Glutamatergic neuron (in vitro differentiated cells): ENCODE results near the gene KRTAP10-4. TPM values are rescaled to one million over a fixed set of nuclear protein-coding genes. Genes with fewer than 3 reads are reported as not detected.
"Not testable (repeated sequence)": the region's sequence is repeated elsewhere in the genome, so short reads cannot be mapped to it uniquely, and the experiment has no call there.

Experiments used
- DNase-seq: peaks from one replicate; pipeline ENCODE4 v3.0.0; 2022
- H3K27ac Mint-ChIP-seq: one replicate; pipeline ENCODE4 v1.8.0; 2020; ENCODE audit warnings: mild to moderate bottlenecking, mixed read lengths, inconsistent platforms; ENCODE audit not compliant: unreplicated experiment
- H3K27me3 Mint-ChIP-seq: one replicate; pipeline ENCODE4 v1.8.0; 2020; ENCODE audit warnings: mild to moderate bottlenecking, moderate library complexity, mixed read lengths, inconsistent platforms; ENCODE audit not compliant: unreplicated experiment
- H3K36me3 Mint-ChIP-seq: one replicate; pipeline ENCODE4 v1.8.0; 2020; ENCODE audit warnings: mild to moderate bottlenecking, mixed read lengths, inconsistent platforms; ENCODE audit not compliant: unreplicated experiment
- H3K4me1 Mint-ChIP-seq: one replicate; pipeline ENCODE4 v1.8.0; 2020; ENCODE audit warnings: mild to moderate bottlenecking, low read depth, mixed read lengths, inconsistent platforms; ENCODE audit not compliant: unreplicated experiment
- H3K4me3 Mint-ChIP-seq: one replicate; pipeline ENCODE4 v1.8.0; 2020; ENCODE audit warnings: mild to moderate bottlenecking, mixed read lengths, inconsistent platforms; ENCODE audit not compliant: unreplicated experiment
- H3K9me3 Mint-ChIP-seq: one replicate; pipeline ENCODE4 v1.8.0; 2020; ENCODE audit warnings: mild to moderate bottlenecking, moderate library complexity, mixed read lengths, inconsistent platforms; ENCODE audit not compliant: unreplicated experiment
- total RNA-seq: library from RNA; stranded (reverse); fragmentation: NEBNext Ultra II Directional; extraction: Animal tissue kit (Norgen Biotek cat#: 25700); gene quantifications from one replicate; pipeline ENCODE4 v1.2.1, GENCODE V29; 2021; ENCODE audit not compliant: unreplicated experiment
- TF ChIP-seq, protein P1 (sequence below): fragments of 200-600 bp; sonication (generic); IDR thresholded peaks from one replicate; pipeline ENCODE4 v1.5.0; 2021; ENCODE audit not compliant: partially characterized antibody, unreplicated experiment

KRTAP10-4 gene
- total RNA-seq, 1 donor from 2014 or later, result not detected

DNA sequence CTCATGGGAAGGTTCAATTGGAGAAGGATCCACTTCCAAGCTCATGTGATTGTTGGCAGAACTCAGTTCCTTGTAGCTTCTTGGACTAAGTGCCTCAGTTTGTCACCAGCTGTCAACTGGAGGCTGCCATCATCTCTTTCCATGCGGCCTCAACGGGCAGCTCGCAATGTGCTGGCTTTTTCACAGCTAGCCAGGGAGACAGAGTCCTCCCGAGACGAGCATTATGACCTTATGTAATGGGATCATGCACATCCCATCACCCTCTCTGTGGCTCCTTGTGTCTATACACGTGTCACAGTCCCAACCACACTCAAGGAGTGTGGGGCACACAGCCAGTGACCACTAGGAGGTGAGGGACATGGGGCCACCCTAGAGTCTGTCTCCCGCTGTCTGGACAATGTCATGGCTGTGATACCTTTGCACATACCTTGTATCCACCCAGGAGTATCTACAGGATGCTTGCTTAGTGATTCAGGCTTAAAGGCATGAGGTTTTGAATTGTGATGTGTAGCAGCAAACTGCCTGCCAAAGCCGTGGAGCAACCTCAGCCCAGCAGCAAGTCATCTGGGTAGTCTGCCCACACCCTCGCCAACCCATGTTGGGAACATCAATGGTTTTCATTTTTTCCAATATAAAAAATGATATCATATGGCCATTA lies 22.7 kb downstream of the KRTAP10-4 start:
- peaks cover 12% of the 10 kb centered on the region for H3K9me3 Mint-ChIP-seq
- H3K4me1 Mint-ChIP-seq, result peaks cover 10% of the 10 kb centered on the region
- H3K27me3 Mint-ChIP-seq, result peaks cover 3% of the 10 kb centered on the region
- no peak for DNase-seq
- H3K36me3 Mint-ChIP-seq, result peaks cover 6% of the 10 kb centered on the region
- TF ChIP-seq, protein P1, sequence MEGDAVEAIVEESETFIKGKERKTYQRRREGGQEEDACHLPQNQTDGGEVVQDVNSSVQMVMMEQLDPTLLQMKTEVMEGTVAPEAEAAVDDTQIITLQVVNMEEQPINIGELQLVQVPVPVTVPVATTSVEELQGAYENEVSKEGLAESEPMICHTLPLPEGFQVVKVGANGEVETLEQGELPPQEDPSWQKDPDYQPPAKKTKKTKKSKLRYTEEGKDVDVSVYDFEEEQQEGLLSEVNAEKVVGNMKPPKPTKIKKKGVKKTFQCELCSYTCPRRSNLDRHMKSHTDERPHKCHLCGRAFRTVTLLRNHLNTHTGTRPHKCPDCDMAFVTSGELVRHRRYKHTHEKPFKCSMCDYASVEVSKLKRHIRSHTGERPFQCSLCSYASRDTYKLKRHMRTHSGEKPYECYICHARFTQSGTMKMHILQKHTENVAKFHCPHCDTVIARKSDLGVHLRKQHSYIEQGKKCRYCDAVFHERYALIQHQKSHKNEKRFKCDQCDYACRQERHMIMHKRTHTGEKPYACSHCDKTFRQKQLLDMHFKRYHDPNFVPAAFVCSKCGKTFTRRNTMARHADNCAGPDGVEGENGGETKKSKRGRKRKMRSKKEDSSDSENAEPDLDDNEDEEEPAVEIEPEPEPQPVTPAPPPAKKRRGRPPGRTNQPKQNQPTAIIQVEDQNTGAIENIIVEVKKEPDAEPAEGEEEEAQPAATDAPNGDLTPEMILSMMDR, result no peak
- no peak overlapping the region for H3K27ac Mint-ChIP-seq
- no peak overlapping the region for H3K4me3 Mint-ChIP-seq

DNA sequence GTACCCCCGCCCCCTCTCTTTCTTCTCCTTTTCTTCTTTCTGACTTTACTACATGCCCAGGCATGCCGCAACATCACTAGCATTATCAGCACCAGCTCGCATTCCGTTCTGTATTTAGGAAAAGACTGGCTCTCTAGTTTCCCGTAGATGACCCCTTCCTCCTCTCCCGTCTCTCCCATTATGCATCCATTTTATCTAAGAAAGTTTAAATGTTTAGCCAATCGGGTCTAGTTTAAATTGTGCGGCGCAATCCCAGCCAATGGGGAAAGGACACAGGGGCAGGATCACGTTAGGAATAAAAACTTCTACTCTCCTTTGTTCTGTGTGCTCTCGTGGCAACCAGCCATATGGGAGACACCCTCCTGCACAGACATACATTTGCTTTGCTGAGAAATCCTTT lies 24.5 kb downstream of the KRTAP10-4 start:
- Mint-ChIP-seq H3K4me1 (peaks cover 10% of the 10 kb centered on the region), H3K27ac (peak overlapping the region; percentile 53), H3K36me3 (peaks cover 6% of the 10 kb centered on the region), H3K27me3 (peaks cover 4% of the 10 kb centered on the region), H3K9me3 (peaks cover 12% of the 10 kb centered on the region), H3K4me3 (no peak overlapping the region)
- no peak for DNase-seq
- TF ChIP-seq, protein P1, result no peak

DNA sequence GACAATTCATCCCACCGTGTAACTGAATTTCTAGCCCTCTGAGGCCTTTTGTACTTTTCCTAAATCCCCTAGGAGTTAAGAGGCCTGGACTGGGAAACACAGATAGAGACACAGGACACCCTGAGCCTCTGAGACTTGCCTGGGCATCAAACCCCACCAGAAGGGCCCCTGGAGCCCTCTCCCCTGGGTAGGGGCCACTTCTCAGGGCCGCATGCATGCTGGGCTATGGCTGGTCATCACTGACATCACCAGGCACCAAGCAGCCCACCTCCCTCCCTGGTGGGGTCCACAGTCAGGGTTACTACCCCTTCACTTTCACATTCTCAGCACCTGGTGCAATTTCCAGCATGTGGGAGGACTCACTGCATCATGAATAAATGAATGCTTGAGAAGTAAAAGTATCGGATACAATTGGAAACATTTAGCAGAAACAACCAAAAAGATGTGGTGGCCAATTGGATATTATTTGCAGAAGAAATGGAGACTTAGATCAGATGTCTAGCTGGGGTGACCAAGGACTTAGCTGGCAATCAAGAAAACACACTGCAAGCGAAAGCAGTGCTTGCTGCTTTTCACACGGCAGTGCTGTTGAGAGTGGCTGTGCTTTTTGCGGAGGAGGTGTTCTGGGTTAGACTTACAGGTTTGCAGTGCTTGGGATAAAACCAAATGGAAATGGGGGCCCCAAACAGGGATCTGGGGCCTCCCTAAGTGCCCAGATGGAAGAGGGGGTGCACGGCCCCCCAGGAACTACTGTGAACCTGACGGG lies 25.9 kb downstream of the KRTAP10-4 start:
- Mint-ChIP-seq H3K27me3 (peaks cover 2% of the 10 kb centered on the region), H3K27ac (peak overlapping the region; percentile 33), H3K9me3 (peaks cover 9% of the 10 kb centered on the region), H3K4me3 (no peak overlapping the region), H3K4me1 (peaks cover 3% of the 10 kb centered on the region), H3K36me3 (peaks cover 6% of the 10 kb centered on the region)
- DNase-seq, result no peak
- TF ChIP-seq, protein P1, result no peak

DNA sequence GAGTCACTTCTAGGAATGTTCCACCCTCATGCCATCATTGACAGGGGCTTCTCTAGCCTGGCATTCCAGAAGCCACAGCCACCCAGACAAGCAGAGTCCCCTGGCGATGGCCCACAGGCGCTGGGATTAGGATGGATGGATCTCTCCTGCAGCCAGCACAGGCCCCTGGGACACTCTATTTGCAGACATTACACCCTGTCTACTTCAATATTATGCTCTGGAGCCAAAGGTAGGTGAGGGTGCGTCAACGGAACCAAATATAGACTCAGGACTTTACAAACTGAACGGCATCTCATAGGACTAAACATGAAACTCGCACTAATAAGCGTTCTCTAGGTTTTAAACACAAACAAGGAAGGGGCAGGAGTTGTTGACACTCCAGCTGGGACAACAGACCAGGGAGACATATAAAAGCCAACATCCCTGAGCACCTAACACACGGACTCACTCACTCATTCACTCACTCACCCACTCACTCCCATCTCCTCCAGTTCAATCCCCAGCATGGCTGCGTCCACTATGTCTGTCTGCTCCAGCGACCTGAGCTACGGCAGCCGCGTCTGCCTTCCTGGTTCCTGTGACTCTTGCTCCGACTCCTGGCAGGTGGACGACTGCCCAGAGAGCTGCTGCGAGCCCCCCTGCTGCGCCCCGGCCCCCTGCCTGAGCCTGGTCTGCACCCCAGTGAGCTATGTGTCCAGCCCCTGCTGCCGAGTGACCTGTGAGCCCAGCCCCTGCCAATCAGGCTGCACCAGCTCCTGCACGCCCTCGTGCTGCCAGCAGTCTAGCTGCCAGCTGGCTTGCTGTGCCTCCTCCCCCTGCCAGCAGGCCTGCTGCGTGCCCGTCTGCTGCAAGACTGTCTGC lies 26.8 kb downstream of the KRTAP10-4 start, which contains the start of gene KRTAP10-7:
TSS of gene KRTAP10-7 (plus strand) at position 480 of the 861 bp plus-strand sequence. CDS start at position 505, 25 bp downstream.
- not testable (repeated sequence) for DNase-seq, H3K4me1 Mint-ChIP-seq, H3K27me3 Mint-ChIP-seq, H3K36me3 Mint-ChIP-seq, H3K9me3 Mint-ChIP-seq, H3K4me3 Mint-ChIP-seq
- H3K27ac Mint-ChIP-seq, result peak within 1 kb of the TSS; percentile 33

DNA sequence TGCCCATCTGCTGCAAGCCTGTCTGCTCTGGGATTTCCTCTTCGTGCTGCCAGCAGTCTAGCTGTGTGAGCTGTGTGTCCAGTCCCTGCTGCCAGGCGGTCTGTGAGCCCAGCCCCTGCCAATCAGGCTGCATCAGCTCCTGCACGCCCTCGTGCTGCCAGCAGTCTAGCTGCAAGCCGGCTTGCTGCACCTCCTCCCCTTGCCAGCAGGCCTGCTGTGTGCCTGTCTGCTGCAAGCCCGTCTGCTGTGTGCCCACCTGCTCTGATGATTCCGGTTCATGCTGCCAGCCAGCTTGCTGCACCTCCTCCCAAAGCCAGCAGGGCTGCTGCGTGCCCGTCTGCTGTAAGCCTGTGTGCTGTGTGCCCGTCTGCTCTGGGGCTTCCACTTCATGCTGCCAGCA lies 27.6 kb downstream of the KRTAP10-4 start:
- H3K27ac Mint-ChIP-seq, result not testable (repeated sequence)

More for the DNA sequence above, 27.6 kb downstream of the KRTAP10-4 start:
- H3K27me3 Mint-ChIP-seq, H3K9me3 Mint-ChIP-seq, H3K4me1 Mint-ChIP-seq, H3K36me3 Mint-ChIP-seq, DNase-seq, H3K4me3 Mint-ChIP-seq: not testable (repeated sequence)
